ENCODE data around the gene GPR180.

DNA sequence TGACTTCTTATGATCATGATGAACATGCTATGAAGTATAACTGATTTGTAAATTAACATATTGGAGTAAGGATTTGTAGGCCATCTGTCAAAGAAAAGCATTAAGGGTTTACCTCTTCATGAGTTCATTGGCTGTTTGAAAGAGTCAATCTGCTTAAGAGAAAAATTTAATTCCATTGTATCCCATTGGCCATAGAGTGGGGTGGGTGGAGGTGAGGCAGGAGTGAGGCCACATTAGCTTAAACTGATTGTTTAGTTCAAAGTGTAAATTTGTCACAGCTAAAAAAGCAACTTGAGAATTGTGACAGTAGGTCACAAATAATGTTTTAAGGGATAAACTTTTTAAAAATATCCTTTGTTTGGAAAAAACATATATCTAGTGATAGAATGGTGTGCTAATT lies 11.4 kb downstream of the GPR180 start:
- TF ChIP-seq, protein P1, sequence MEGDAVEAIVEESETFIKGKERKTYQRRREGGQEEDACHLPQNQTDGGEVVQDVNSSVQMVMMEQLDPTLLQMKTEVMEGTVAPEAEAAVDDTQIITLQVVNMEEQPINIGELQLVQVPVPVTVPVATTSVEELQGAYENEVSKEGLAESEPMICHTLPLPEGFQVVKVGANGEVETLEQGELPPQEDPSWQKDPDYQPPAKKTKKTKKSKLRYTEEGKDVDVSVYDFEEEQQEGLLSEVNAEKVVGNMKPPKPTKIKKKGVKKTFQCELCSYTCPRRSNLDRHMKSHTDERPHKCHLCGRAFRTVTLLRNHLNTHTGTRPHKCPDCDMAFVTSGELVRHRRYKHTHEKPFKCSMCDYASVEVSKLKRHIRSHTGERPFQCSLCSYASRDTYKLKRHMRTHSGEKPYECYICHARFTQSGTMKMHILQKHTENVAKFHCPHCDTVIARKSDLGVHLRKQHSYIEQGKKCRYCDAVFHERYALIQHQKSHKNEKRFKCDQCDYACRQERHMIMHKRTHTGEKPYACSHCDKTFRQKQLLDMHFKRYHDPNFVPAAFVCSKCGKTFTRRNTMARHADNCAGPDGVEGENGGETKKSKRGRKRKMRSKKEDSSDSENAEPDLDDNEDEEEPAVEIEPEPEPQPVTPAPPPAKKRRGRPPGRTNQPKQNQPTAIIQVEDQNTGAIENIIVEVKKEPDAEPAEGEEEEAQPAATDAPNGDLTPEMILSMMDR (IDR thresholded peaks at IDR 0.05): no peak
- TF ChIP-seq POLR2A (IDR thresholded peaks at IDR 0.05): no peak

Data from thyroid gland (tissue), 4 donors.